ENCODE measurements around the gene USP6. TPM values are rescaled to one million over a fixed set of nuclear protein-coding genes. Genes with fewer than 3 reads are reported as not detected.

The USP6 gene
- total RNA-seq, 1 experiment from 2014 or later, result not detected

- no peak for DNase-seq (ENCODE audit: unreplicated experiment)
- Mint-ChIP-seq H3K9me3 (ENCODE audit: unreplicated experiment) (peaks cover 17% of the 10 kb centered on the region), H3K27ac (ENCODE audit: low read depth, unreplicated experiment) (no peak overlapping the region), H3K4me3 (ENCODE audit: unreplicated experiment) (no peak overlapping the region), H3K4me1 (ENCODE audit: insufficient read depth, unreplicated experiment) (no peaks in the 10 kb centered on the region), H3K27me3 (ENCODE audit: insufficient read depth, unreplicated experiment) (no peaks in the 10 kb centered on the region), H3K36me3 (ENCODE audit: insufficient read depth, unreplicated experiment) (peaks cover 15% of the 10 kb centered on the region)
- intact Hi-C loops (cut with micrococcal nuclease), result no loop called here
- no peak for TF ChIP-seq CTCF (IDR thresholded peaks at IDR 0.05; ENCODE audit: unreplicated experiment)
- no TSS peak for BruUV-seq (replicated peaks)
- CTCF ChIA-PET, result no interaction called here
- POLR2A ChIA-PET, result no interaction called here
Measured at GRCh38 chr17:5179003-5179402, 63.2 kb downstream of the USP6 start.

DNA sequence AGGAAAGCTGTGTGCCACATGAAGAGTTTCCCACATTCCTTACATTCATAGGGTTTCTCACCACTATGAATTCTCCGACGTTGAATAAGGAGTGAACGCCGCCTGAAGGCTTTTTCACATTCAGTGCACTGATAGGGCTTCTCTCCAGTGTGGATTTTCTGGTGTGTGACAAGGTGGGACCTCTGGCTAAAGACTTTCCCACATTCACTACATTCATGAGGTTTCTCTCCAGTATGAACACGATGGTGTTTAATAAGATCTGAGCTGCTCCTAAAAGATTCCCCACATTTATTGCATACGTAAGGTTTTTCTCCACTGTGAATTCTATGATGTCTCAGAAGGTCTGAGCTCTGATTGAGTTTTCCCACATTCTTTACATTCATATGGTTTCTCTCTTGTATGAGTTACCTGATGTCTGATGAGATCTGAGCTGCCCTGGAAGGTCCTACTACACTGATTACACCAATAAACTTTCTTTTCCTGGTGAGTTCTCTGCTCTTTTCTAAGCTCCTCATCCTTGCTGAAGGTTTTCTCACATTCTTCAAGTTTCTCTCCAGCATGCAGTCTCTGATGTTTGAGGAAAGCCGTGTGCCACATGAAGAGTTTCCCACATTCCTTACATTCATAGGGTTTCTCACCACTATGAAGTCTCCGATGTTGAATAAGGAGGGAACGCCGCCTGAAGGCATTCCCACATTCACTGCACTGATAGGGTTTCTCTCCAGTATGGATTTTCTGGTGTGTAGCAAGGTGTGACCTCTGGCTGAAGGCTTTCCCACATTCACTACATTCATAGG is 65.9 kb downstream of the USP6 start:
- no peak overlapping the region for H3K4me3 Mint-ChIP-seq (ENCODE audit: unreplicated experiment)
- CTCF ChIA-PET, result interaction anchor here (2.4 kb wide), 1 partner anchor 10 kb away, joined by 11 read pairs; the partner anchor contains the start of gene ZNF594
- no peak for TF ChIP-seq CTCF (IDR thresholded peaks at IDR 0.05; ENCODE audit: unreplicated experiment)
- no TSS peak for BruUV-seq (replicated peaks)
- no peaks in the 10 kb centered on the region for H3K4me1 Mint-ChIP-seq (ENCODE audit: insufficient read depth, unreplicated experiment)
- H3K27me3 Mint-ChIP-seq (ENCODE audit: insufficient read depth, unreplicated experiment), result no peaks in the 10 kb centered on the region
- intact Hi-C loops (cut with micrococcal nuclease), result no loop called here
- POLR2A ChIA-PET, result no interaction called here
- peaks cover 15% of the 10 kb centered on the region for H3K36me3 Mint-ChIP-seq (ENCODE audit: insufficient read depth, unreplicated experiment)
- H3K27ac Mint-ChIP-seq (ENCODE audit: low read depth, unreplicated experiment), result no peak overlapping the region
- DNase-seq (ENCODE audit: unreplicated experiment), result no peak
- H3K9me3 Mint-ChIP-seq (ENCODE audit: unreplicated experiment), result peaks cover 12% of the 10 kb centered on the region

DNA sequence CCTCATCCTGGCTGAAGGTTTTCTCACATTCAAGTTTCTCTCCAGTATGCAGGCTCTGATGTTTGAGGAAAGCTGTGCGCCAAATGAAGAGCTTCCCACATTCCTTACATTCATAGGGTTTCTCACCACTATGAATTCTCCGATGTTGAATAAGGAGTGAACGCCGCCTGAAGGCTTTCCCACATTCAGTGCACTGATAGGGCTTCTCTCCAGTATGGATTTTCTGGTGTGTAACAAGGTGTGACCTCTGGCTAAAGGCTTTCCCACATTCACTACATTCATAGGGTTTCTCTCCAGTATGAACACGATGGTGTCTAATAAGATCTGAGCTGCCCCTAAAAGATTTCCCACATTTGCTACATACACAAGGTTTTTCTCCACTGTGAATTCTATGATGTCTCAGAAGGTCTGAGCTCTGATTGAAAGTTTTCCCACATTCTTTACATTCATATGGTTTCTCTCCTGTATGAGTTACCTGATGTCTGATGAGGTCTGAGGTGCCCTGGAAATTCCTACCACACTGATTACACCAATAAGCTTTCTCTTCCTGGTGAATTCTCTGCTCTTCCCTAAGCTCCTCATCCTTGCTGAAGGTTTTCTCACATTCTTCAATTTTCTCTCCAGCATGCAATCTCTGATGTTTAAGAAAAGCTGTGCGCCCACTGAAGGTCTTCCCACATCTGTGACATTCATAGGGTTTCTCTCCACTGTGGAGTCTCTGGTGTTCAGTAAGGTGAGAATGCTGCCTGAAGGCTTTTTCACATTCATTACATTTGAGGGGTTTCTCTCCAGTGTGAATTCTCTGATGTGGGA is 67.0 kb downstream of the USP6 start:
- ChIA-PET CTCF (interaction anchor here (2.4 kb wide), 1 partner anchor 9 kb away, joined by 11 read pairs; the partner anchor contains the start of gene ZNF594), POLR2A (no interaction called here)
- no peak for TF ChIP-seq CTCF (IDR thresholded peaks at IDR 0.05; ENCODE audit: unreplicated experiment)
- H3K4me1 Mint-ChIP-seq (ENCODE audit: insufficient read depth, unreplicated experiment), result no peaks in the 10 kb centered on the region
- H3K36me3 Mint-ChIP-seq (ENCODE audit: insufficient read depth, unreplicated experiment), result peaks cover 15% of the 10 kb centered on the region
- intact Hi-C loops (cut with micrococcal nuclease), result no loop called here
- H3K27me3 Mint-ChIP-seq (ENCODE audit: insufficient read depth, unreplicated experiment), result no peaks in the 10 kb centered on the region
- no peak overlapping the region for H3K4me3 Mint-ChIP-seq (ENCODE audit: unreplicated experiment)
- no peak for DNase-seq (ENCODE audit: unreplicated experiment)
- no TSS peak for BruUV-seq (replicated peaks)
- peaks cover 18% of the 10 kb centered on the region for H3K9me3 Mint-ChIP-seq (ENCODE audit: unreplicated experiment)
- no peak overlapping the region for H3K27ac Mint-ChIP-seq (ENCODE audit: low read depth, unreplicated experiment)

DNA sequence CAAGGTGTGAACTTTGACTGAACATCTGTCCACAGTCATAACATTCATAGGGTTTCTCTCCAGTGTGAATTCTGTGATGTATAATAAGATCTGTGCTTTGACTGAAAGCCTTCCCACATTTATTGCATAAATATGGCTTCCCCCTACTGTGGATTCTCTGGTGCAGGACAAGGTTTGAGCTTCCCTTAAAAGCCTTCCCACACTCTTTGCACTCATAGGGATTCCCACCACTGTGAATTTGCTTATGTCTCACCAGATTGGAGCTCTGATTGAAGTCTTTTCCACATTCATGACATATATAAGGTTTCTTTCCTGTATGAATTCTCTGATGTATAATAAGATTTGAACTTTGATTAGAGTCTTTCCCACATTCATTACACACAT is 67.6 kb downstream of the USP6 start:
- H3K4me3 Mint-ChIP-seq (ENCODE audit: unreplicated experiment), result no peak overlapping the region
- ChIA-PET POLR2A (no interaction called here), CTCF (interaction anchor here (2.4 kb wide), 1 partner anchor 8 kb away, joined by 11 read pairs; the partner anchor contains the start of gene ZNF594)
- no peak overlapping the region for H3K27ac Mint-ChIP-seq (ENCODE audit: low read depth, unreplicated experiment)
- no peaks in the 10 kb centered on the region for H3K4me1 Mint-ChIP-seq (ENCODE audit: insufficient read depth, unreplicated experiment)
- H3K27me3 Mint-ChIP-seq (ENCODE audit: insufficient read depth, unreplicated experiment), result no peaks in the 10 kb centered on the region
- no peak for TF ChIP-seq CTCF (IDR thresholded peaks at IDR 0.05; ENCODE audit: unreplicated experiment)
- no TSS peak for BruUV-seq (replicated peaks)
- H3K9me3 Mint-ChIP-seq (ENCODE audit: unreplicated experiment), result peaks cover 18% of the 10 kb centered on the region
- no peak for DNase-seq (ENCODE audit: unreplicated experiment)
- peaks cover 15% of the 10 kb centered on the region for H3K36me3 Mint-ChIP-seq (ENCODE audit: insufficient read depth, unreplicated experiment)
- intact Hi-C loops (cut with micrococcal nuclease), result no loop called here

Data from MCF 10A (cell line).